Peyer's patch (tissue), 4 donors: ENCODE measurements around the gene ALKBH7. TPM values are rescaled to one million over a fixed set of nuclear protein-coding genes. Genes with fewer than 3 reads are reported as not detected.

Experiments
- DNase-seq, 3 donors: peaks; one replicate each; pipeline ENCODE4 v3.0.0-alpha.2; 2017 to 2019
- H3K27ac ChIP-seq, 4 donors: fragments of 200-600 bp; sonication (generic); one replicate each; pipeline ENCODE4 v1.5.1; 2016 to 2019
- H3K27me3 ChIP-seq, 2 donors: fragments of 200-600 bp; sonication (generic); one replicate each; pipeline ENCODE4 v1.5.1; 2019
- H3K36me3 ChIP-seq, 3 donors: fragments of 200-600 bp; sonication (generic); one replicate each; pipeline ENCODE4 v1.5.1; 2016 to 2019
- H3K4me1 ChIP-seq, 4 donors: fragments of 200-600 bp; sonication (generic); one replicate each; pipeline ENCODE4 v1.5.1; 2016 to 2019
- H3K4me3 ChIP-seq, 4 donors: fragments of 200-600 bp; sonication (generic); 1 replicate in 3 of 4; 2 replicates in 1 of 4; pipeline ENCODE4 v1.5.1; 2016 to 2019; ENCODE audit warnings: mild to moderate bottlenecking in 1 of 4
- H3K9me3 ChIP-seq, 4 donors: fragments of 200-600 bp; sonication (generic); one replicate each; pipeline ENCODE4 v1.5.1; 2016 to 2019; ENCODE audit warnings: mild to moderate bottlenecking in 1 of 4
- POLR2A ChIP-seq, 2 donors: fragments of 450-650 bp; IDR thresholded peaks; one replicate each; pipeline ENCODE4 v1.5.1; 2017; ENCODE audit warnings: antibody characterized with exemption in 2 of 2, mild to moderate bottlenecking in 2 of 2, moderate library complexity in 2 of 2
- small RNA-seq, 2 donors: library from RNA; depleted of rRNA; stranded (forward); fragments of <200 nt; gene quantifications; one replicate each; pipeline ENCODE3, GENCODE V24; 2016
- total RNA-seq, 4 donors: library from RNA; depleted of rRNA; stranded (reverse); fragments of >200 nt; gene quantifications; one replicate each; pipeline ENCODE4 v1.1.0, GENCODE V29; 2016
- TF ChIP-seq, protein P1 (sequence below), 6 experiments: fragments of 450-650 bp in 4 of 6; fragments of 200-600 bp in 2 of 6; sonication (generic) in 1 of 6; IDR thresholded peaks; one replicate each; pipeline ENCODE4 v1.5.1; 2017 to 2019; ENCODE audit warnings: antibody characterized with exemption in 6 of 6, mild to moderate bottlenecking in 3 of 6, moderate library complexity in 1 of 6

ALKBH7 gene
- total RNA-seq, 4 donors from 2014 or later = 51.2 to 121 (median 108) TPM

DNA sequence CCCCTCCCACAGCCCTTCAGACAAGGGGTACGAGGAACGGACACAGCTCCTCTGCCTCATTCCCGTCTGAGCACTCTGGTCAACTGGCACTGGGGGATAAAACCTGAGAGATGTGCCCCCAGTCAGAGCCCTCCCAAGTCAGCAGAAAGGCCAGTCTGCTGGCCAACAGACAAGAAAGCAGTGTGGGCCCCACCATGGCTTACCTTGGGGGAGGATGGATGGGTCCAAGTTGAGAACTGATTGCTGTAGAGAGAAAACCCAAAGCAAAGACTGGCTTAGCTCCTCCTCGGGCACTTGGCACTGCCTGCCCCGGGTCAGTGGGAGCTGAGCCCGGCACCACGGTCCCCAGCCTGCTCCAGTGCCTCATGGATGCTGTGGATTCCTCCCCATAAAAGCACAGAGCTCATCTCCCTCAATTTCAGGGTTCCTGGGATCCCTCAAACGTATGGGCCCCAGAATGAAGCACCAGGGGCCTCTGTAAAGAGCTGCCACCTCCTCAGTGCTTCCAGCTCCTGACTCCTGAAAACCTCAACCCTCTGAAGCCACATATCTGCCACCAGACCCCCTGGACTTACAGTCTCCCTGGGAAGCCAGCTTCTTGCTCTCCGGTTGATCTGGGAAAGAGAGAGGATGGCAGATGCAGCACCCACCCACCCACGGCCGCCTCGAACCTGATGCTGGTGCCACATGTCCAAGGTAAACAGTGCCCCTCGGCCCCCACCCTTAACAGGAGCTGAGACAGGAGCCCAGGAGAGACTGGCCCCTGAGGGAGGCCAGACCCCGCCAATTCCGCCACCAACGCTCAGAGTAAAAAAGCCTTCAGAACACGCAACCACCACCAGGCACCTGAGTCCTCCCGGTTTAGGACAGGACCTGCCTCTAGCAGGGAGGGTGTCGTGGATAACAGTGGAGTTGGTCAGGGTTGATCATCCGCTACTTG lies 48.8 kb downstream of the ALKBH7 start:
- TF ChIP-seq, protein P1, sequence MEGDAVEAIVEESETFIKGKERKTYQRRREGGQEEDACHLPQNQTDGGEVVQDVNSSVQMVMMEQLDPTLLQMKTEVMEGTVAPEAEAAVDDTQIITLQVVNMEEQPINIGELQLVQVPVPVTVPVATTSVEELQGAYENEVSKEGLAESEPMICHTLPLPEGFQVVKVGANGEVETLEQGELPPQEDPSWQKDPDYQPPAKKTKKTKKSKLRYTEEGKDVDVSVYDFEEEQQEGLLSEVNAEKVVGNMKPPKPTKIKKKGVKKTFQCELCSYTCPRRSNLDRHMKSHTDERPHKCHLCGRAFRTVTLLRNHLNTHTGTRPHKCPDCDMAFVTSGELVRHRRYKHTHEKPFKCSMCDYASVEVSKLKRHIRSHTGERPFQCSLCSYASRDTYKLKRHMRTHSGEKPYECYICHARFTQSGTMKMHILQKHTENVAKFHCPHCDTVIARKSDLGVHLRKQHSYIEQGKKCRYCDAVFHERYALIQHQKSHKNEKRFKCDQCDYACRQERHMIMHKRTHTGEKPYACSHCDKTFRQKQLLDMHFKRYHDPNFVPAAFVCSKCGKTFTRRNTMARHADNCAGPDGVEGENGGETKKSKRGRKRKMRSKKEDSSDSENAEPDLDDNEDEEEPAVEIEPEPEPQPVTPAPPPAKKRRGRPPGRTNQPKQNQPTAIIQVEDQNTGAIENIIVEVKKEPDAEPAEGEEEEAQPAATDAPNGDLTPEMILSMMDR (IDR thresholded peaks at IDR 0.05) = no peak
- TF ChIP-seq POLR2A (IDR thresholded peaks at IDR 0.05) = no peak
- DNase-seq = no peak
- H3K9me3 ChIP-seq = no peaks in the 10 kb centered on the region
- no peak overlapping the region for H3K27ac ChIP-seq
- H3K36me3 ChIP-seq = peaks cover 0 to 57% (median 0%) of the 10 kb centered on the region in 3 donors
- no peak overlapping the region for H3K4me3 ChIP-seq
- peaks cover 0 to 22% (median 9%) of the 10 kb centered on the region in 4 donors for H3K4me1 ChIP-seq
- H3K27me3 ChIP-seq = no peaks in the 10 kb centered on the region

DNA sequence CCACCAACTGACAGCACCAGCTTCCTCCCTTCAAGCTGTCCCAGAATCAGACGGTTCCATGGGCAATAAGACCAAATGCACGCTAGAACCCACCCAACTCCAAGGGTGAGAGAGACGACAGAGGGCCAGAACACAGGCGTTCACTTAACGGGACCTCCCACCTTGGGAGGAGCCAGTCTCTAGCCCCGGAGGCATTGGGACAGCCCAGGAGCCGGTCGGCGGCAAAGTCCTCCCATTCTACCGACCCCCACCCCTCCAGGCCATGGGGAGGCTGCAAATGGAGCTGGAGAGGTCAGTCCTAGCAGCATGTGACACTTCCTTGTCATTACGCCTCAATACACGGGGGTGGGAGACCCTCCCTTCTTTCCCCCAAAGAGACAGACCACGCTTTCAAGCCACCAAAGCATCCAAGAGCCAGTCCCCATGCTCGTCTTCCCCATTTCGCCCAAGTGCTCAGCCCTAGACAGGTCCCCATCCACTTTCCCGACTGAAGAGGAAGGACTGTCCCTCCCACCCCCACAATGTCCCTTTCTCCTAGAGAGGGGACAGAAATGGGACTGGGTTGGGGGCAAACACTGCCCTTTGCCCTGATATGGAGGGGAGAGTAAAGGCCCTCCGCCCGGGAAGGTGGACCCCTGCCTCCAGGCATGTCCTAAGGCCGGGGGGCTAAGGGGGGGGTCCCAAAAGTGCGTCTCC lies 51.1 kb downstream of the ALKBH7 start:
- Histone ChIP-seq H3K9me3 (no peaks in the 10 kb centered on the region), H3K4me1 (peaks cover 0 to 22% (median 9%) of the 10 kb centered on the region in 4 donors), H3K27me3 (no peaks in the 10 kb centered on the region), H3K4me3 (peak overlapping the region; percentile 65 to 95 (median 84)), H3K36me3 (peaks cover 0 to 34% (median 0%) of the 10 kb centered on the region in 3 donors), H3K27ac (peak overlapping the region; percentile 30 to 82 (median 78))
- peak in 1 of 3 donors; percentile 62 for DNase-seq
- TF ChIP-seq, protein P1 (IDR thresholded peaks at IDR 0.05) = no peak
- no peak for TF ChIP-seq POLR2A (IDR thresholded peaks at IDR 0.05)

DNA sequence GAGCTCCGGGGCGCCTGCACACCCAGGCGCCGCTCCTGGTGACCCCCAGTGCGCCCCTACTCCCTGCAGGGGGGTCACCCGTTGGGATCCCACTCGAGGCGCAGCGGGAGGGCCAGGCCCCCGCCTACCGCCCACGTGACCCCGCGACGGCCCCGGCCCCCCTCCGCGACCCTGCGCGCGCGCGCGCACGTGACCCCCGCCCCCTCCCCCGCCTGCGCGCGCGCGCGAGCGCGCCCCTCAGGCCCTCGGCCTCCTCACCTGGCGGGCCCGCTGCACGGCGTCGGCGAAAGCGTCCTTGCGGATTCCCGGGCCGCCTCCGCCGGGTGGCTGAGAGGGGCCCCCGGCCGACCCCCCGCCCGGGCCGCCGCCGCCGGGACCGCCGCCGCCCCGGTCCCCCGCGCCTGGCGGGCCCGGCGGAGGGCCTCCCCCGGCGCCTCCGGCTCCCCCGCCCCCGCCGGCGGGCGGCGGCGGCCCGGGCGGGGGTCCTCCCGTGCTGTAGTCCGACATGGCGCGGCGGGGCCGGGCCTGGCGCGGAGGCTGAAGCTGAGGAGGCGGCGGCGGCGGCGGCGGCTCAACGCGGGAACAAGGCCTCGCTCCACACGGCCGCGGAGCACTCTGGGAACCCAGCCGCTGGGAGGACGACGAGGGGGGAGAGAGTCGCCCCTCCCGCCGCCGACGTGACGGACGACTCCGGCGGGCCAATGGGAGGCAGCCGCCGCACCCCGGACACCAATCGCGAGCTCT lies 51.8 kb downstream of the ALKBH7 start, which contains the start of gene KHSRP:
Gene KHSRP, minus strand, starts transcription at position 617 of the 744 bp plus-strand sequence. Its CDS starts 110 bp downstream, at position 507.
- Histone ChIP-seq H3K27ac (peak within 1 kb of the TSS; percentile 77 to 82 (median 80)), H3K4me3 (peak within 1 kb of the TSS; percentile 65 to 95 (median 84)), H3K27me3 (no peaks in the 10 kb centered on the region), H3K9me3 (no peaks in the 10 kb centered on the region), H3K36me3 (peaks cover 0 to 27% (median 0%) of the 10 kb centered on the region in 3 donors), H3K4me1 (peaks cover 0 to 22% (median 9%) of the 10 kb centered on the region in 4 donors)
- TF ChIP-seq, protein P1 (IDR thresholded peaks at IDR 0.05) = no peak
- TF ChIP-seq POLR2A (IDR thresholded peaks at IDR 0.05) = peak; percentile 67 to 72
- DNase-seq = no peak

Small RNAs within 50 kb of the gene (small RNA-seq; reads per million reads assigned to genes)
- gene MIR6790 (0 reads per million in 2 donors), gene MIR6885 (0 reads per million in 2 donors)

Other genes with a start within 250 kb of the ALKBH7 start
- under 1 TPM in 1 of 4 donors, not detected in 3; 0.57 TPM for gene ACSBG2, start 237.1 kb upstream of the ALKBH7 start, total RNA-seq
- 10 to 100 TPM in 3 of 4 donors, 1 to 10 TPM in 1; 9.5 to 24.8 (median 19.3) TPM for gene MLLT1, start 92.8 kb upstream of the ALKBH7 start, total RNA-seq
- under 1 TPM in 1 of 4 donors, not detected in 3; 0.67 TPM for gene ACER1, start 39.2 kb upstream of the ALKBH7 start, total RNA-seq
- 10 to 100 TPM; 62.9 to 79.9 (median 69.8) TPM for gene CLPP, start 11.3 kb upstream of the ALKBH7 start, total RNA-seq
- gene PSPN, start 3.1 kb downstream of the ALKBH7 start, total RNA-seq = 1 to 10 TPM in 3 of 4 donors, under 1 TPM in 1; 0.83 to 5.2 (median 2.2) TPM
- gene GTF2F1, start 20.4 kb downstream of the ALKBH7 start, total RNA-seq = 10 to 100 TPM; 36.3 to 97.4 (median 54.0) TPM
- gene KHSRP, start 52.0 kb downstream of the ALKBH7 start, total RNA-seq = 100 to 1,000 TPM in 3 of 4 donors, 10 to 100 TPM in 1; 91.2 to 162 (median 118) TPM
- gene SLC25A41, start 61.0 kb downstream of the ALKBH7 start, total RNA-seq = 1 to 10 TPM in 1 of 4 donors, not detected in 3; 2.5 TPM
- gene SLC25A23, start 87.0 kb downstream of the ALKBH7 start, total RNA-seq = 100 to 1,000 TPM in 3 of 4 donors, 10 to 100 TPM in 1; 69.3 to 209 (median 122) TPM
- 100 to 1,000 TPM in 3 of 4 donors, 10 to 100 TPM in 1; 21.5 to 245 (median 190) TPM for gene CRB3, start 91.5 kb downstream of the ALKBH7 start, total RNA-seq
- gene DENND1C, start 109.0 kb downstream of the ALKBH7 start, total RNA-seq = 10 to 100 TPM in 1 of 4 donors, 1 to 10 TPM in 3; 4.5 to 25.6 (median 8.2) TPM
- 1 to 10 TPM in 1 of 4 donors, under 1 TPM in 1, not detected in 2; 0.54 to 1.6 TPM for gene TUBB4A, start 129.5 kb downstream of the ALKBH7 start, total RNA-seq
- under 1 TPM in 2 of 4 donors, not detected in 2; 0.53 to 0.95 TPM for gene TNFSF9, start 158.2 kb downstream of the ALKBH7 start, total RNA-seq
- gene CD70, start 218.4 kb downstream of the ALKBH7 start, total RNA-seq = not detected